Natural killer cell (primary cell): ENCODE measurements around the gene C3orf20. TPM values are rescaled to one million over a fixed set of nuclear protein-coding genes. Genes with fewer than 3 reads are reported as not detected.

Experiments used
- ATAC-seq, 3 donors: fragments of 150-1000 bp in 2 of 3; fragments of 200-7000 bp in 1 of 3; cut with Tn5 transposase; 1 replicate in 1 of 3; 2 replicates in 2 of 3; pipeline ENCODE4 v1.10.0; 2021; ENCODE audit warnings: mild to moderate bottlenecking in 2 of 3, moderate library complexity in 2 of 3
- DNase-seq, 2 donors: peaks; one replicate each; pipeline versions ENCODE4 v3.0.0 to v3.0.0-alpha.2; 2013 to 2021; ENCODE audit warnings: mixed read lengths in 1 of 2
- H3K27ac ChIP-seq: one replicate; pipeline ENCODE4 v1.5.1; 2013; ENCODE audit warnings: mild to moderate bottlenecking, low read length
- H3K27me3 ChIP-seq: one replicate; pipeline ENCODE4 v1.6.1; 2013; ENCODE audit warnings: low read length; ENCODE audit not compliant: control insufficient read depth, insufficient read depth
- H3K36me3 ChIP-seq: one replicate; pipeline ENCODE4 v1.6.1; 2013; ENCODE audit warnings: low read length; ENCODE audit not compliant: control insufficient read depth, insufficient read depth
- H3K4me1 ChIP-seq: one replicate; pipeline ENCODE4 v1.6.1; 2013; ENCODE audit warnings: low read length; ENCODE audit not compliant: control insufficient read depth, insufficient read depth
- H3K4me3 ChIP-seq: one replicate; pipeline ENCODE4 v1.5.1; 2013; ENCODE audit warnings: low read length
- H3K9me3 ChIP-seq: one replicate; pipeline ENCODE4 v1.6.1; 2013; ENCODE audit warnings: low read length; ENCODE audit not compliant: control insufficient read depth, insufficient read depth
- H3K27ac Mint-ChIP-seq, 2 donors: one replicate each; pipeline ENCODE4 v1.8.0; 2022; ENCODE audit warnings: mild to moderate bottlenecking in 2 of 2, mixed read lengths in 2 of 2, moderate library complexity in 1 of 2
- H3K27me3 Mint-ChIP-seq, 2 donors: one replicate each; pipeline ENCODE4 v1.8.0; 2022; ENCODE audit warnings: low read depth in 2 of 2, mixed read lengths in 2 of 2
- H3K36me3 Mint-ChIP-seq: one replicate; pipeline ENCODE4 v1.8.0; 2022; ENCODE audit warnings: mixed read lengths
- H3K4me1 Mint-ChIP-seq, 2 donors: one replicate each; pipeline ENCODE4 v1.8.0; 2022; ENCODE audit warnings: mixed read lengths in 2 of 2
- H3K4me3 Mint-ChIP-seq: one replicate; pipeline ENCODE4 v1.8.0; 2022; ENCODE audit warnings: mild to moderate bottlenecking, moderate library complexity, mixed read lengths
- H3K9me3 Mint-ChIP-seq, 2 donors: one replicate each; pipeline ENCODE4 v1.8.0; 2022; ENCODE audit warnings: mixed read lengths in 2 of 2
- CTCF ChIP-seq: fragments of 200-600 bp; IDR thresholded peaks from one replicate; pipeline ENCODE4 v1.8.0; 2022; ENCODE audit warnings: antibody characterized with exemption
- WGBS: methylation state at CpG from one replicate; pipeline ENCODE4 v1.1.7; 2013; ENCODE audit warnings: missing lambda C conversion rate; ENCODE audit not compliant: insufficient coverage; 5-methylcytosine and 5-hydroxymethylcytosine counted together
- intact Hi-C: fragments of 100-400 bp; cut with micrococcal nuclease; formaldehyde crosslinking; loops from one replicate; pipeline ENCODE4 v1.14.2; 2022
- total RNA-seq, 4 donors: library from RNA; stranded (reverse); fragments of 120-200 nt in 1 of 4; gene quantifications; one replicate each; pipeline versions ENCODE4 v1.2.3 to v1.2.4, GENCODE V29; 2013 to 2022

The C3orf20 gene
- total RNA-seq, 3 donors from 2014 or later (not counting 1 experiment from before 2014, with no cell fraction given) = 0.14 TPM; not detected in 2

- Histone ChIP-seq H3K27ac (no peak overlapping the region), H3K4me3 (no peak overlapping the region), H3K27me3 (no peaks in the 10 kb centered on the region), H3K9me3 (no peaks in the 10 kb centered on the region), H3K36me3 (no peaks in the 10 kb centered on the region), H3K4me1 (no peaks in the 10 kb centered on the region)
- no peaks in the 10 kb centered on the region for H3K36me3 Mint-ChIP-seq
- intact Hi-C loops = no loop called here
- H3K4me3 Mint-ChIP-seq = no peak overlapping the region
- DNase-seq (no peak), ATAC-seq (no peak)
- no peak overlapping the region for H3K27ac Mint-ChIP-seq
- WGBS = 91% methylated on average over 6 of the region's 9 CpGs
- no peaks in the 10 kb centered on the region for H3K9me3 Mint-ChIP-seq
- peaks cover 0 to 2% of the 10 kb centered on the region in 2 donors for H3K27me3 Mint-ChIP-seq
- TF ChIP-seq CTCF = no peak
- H3K4me1 Mint-ChIP-seq = no peaks in the 10 kb centered on the region
Measured at GRCh38 chr3:14703128-14703750, 28.3 kb downstream of the C3orf20 start.

DNA sequence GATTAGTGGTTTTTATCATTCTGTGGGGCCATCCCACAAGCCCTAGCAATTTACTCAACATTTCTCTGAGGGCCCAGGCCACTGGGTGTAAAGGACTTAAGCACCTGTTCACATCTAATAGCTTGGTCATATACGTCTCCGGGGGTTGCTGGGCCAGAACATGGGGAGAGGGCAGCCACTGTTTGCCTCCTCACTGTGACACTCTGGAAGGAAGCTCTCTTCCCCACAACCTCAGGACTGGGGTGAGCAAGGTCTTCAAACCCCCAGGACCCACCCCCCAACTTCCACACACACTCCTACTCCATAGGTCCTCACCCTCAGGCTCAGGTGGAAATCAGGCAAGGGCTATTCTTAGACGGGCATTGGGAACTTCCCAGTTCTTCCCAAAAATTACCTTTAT lies 28.9 kb downstream of the C3orf20 start:
- Histone ChIP-seq H3K27ac (no peak overlapping the region), H3K4me3 (no peak overlapping the region), H3K27me3 (no peaks in the 10 kb centered on the region), H3K36me3 (no peaks in the 10 kb centered on the region), H3K9me3 (no peaks in the 10 kb centered on the region), H3K4me1 (no peaks in the 10 kb centered on the region)
- no peak for DNase-seq
- H3K36me3 Mint-ChIP-seq = no peaks in the 10 kb centered on the region
- peaks cover 0 to 2% of the 10 kb centered on the region in 2 donors for H3K27me3 Mint-ChIP-seq
- H3K4me3 Mint-ChIP-seq = no peak overlapping the region
- H3K9me3 Mint-ChIP-seq = no peaks in the 10 kb centered on the region
- TF ChIP-seq CTCF = no peak
- no peak for ATAC-seq
- intact Hi-C loops = no loop called here
- 95% methylated on average over 2 of the region's 3 CpGs for WGBS
- no peak overlapping the region for H3K27ac Mint-ChIP-seq
- no peaks in the 10 kb centered on the region for H3K4me1 Mint-ChIP-seq

- Mint-ChIP-seq H3K4me3 (no peak overlapping the region), H3K27ac (no peak overlapping the region), H3K9me3 (no peaks in the 10 kb centered on the region), H3K4me1 (no peaks in the 10 kb centered on the region), H3K27me3 (no peaks in the 10 kb centered on the region), H3K36me3 (no peaks in the 10 kb centered on the region)
- no peaks in the 10 kb centered on the region for H3K36me3 ChIP-seq
- no peak overlapping the region for H3K27ac ChIP-seq
- no peaks in the 10 kb centered on the region for H3K27me3 ChIP-seq
- TF ChIP-seq CTCF = no peak
- intact Hi-C loops = no loop called here
- H3K4me3 ChIP-seq = no peak overlapping the region
- DNase-seq = no peak
- WGBS = 93% methylated on average over 5 of the region's 5 CpGs
- ATAC-seq = no peak
- H3K9me3 ChIP-seq = no peaks in the 10 kb centered on the region
- H3K4me1 ChIP-seq = no peaks in the 10 kb centered on the region
Measured at GRCh38 chr3:14706096-14706495, 31.2 kb downstream of the C3orf20 start.

GRCh38 chr3:14716591-14716990 lies 41.6 kb downstream of the C3orf20 start:
- Mint-ChIP-seq H3K4me3 (no peak overlapping the region), H3K27ac (no peak overlapping the region), H3K36me3 (peaks cover 10% of the 10 kb centered on the region), H3K27me3 (peaks cover 0 to 16% of the 10 kb centered on the region in 2 donors), H3K4me1 (no peaks in the 10 kb centered on the region), H3K9me3 (peaks cover 4% of the 10 kb centered on the region in 2 donors)
- Histone ChIP-seq H3K36me3 (no peaks in the 10 kb centered on the region), H3K4me3 (no peak overlapping the region), H3K27me3 (no peaks in the 10 kb centered on the region), H3K27ac (no peak overlapping the region), H3K4me1 (no peaks in the 10 kb centered on the region), H3K9me3 (peaks cover 4% of the 10 kb centered on the region)
- intact Hi-C loops = no loop called here
- ATAC-seq (peak in 1 of 3 donors; percentile 17), DNase-seq (no peak)
- no peak for TF ChIP-seq CTCF
- WGBS = 67% methylated on average over 1 of the region's 1 CpG
